Ramos (cell line): ENCODE data around the gene HSP90AB1.

Source experiments
- in situ Hi-C: fragments of 300-500 bp; cut with MboI; formaldehyde crosslinking; loops from one replicate; pipeline ENCODE4 v1.14.3; 2022; ENCODE audit warnings: low sequenced_read_pairs; ENCODE audit not compliant: unreplicated experiment

Gene HSP90AB1

DNA sequence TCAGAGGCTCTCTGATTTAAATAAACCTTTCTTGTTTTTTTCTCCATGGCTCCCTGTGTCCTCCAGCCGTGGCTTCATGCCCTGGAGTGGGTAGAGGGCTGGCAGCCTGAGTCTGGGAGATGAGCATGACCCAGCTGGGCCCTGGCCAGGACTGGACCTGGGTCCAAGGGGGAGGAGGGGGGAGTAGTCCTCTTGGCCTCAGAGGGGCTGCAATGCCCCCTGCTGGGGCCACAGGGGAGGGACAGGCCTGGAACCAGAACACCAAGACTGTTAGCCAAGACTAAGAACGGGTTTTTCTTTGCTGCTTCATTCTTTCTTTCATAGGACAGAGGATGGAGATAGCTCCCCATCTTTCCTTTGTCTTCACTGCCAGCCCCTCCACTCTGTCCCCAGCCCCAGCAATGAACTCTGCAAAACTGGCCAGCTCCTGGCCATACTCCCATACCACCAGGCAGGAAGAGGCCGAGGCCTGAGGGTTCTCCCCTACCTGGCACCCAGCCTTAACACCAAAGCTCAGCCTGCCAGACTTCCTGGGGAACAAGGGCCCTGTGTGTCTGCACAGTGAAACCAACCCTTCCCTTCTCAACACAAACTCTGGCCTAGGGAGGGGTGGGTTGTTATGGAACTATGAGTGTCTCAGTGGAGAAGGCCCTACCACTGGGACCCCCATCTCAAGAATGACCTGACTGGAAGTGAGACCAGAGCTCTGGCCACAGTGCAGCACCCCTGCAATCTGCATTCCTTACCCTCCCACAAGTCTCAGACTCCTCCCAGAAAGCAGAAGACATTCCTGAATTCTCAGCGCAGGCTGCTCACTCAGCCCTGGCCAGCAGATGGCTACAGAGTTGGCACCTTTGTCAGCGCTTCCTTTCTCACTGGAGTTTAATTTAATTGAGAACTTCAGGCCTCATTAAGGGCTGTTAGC is 12.5 kb upstream of the HSP90AB1 start:
- in situ Hi-C loops = no loop called here

DNA sequence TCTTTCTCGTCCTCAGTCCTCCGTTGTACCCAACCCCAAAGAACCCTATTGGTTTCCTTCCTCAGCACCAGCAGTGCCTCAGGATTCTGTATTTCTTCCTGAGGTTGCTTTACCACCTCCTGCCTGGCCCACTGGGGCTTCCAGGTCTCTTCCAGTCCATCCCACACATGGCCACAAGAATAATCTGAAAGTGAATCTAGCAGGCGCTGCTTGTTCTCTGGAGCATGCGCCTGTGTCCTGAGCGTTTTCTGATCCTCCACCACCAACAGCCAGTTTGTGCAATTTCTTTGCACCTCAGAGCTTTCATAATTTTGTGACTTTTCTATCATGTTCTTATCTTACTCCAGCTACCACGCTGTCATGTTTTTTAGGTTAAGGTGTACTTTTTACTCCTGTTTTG is 11.6 kb upstream of the HSP90AB1 start:
- in situ Hi-C loops = no loop called here

DNA sequence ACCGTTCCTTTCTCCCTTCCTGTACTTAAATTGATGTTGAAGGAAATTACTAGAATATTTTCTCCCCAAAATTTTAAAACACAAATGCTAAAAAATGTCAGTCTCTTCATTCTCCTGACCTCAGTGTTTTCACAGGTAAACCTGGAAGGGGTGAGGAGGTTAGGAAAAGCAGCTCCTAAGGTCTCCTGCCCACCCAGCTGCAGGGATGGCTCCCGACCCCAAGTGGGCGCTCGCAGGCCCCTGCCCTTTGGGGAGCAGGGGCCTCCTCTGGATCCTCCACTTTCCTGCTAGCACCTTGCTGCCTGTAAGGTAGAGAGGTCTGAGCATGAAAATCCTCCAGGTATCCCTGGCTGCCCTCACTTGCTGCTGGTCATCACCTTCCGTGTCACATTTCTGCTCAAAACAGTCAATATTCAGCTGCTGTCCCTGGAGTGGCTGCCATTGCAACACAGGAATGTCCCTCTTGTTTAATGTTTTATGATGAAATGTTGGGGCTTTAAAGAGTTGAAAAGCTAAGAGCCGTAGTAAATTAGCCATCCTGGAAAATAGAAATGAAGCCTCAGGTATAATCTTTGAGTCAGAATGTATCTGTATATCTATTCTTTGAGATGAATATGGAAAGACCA is 10.9 kb upstream of the HSP90AB1 start:
- in situ Hi-C loops = no loop called here

DNA sequence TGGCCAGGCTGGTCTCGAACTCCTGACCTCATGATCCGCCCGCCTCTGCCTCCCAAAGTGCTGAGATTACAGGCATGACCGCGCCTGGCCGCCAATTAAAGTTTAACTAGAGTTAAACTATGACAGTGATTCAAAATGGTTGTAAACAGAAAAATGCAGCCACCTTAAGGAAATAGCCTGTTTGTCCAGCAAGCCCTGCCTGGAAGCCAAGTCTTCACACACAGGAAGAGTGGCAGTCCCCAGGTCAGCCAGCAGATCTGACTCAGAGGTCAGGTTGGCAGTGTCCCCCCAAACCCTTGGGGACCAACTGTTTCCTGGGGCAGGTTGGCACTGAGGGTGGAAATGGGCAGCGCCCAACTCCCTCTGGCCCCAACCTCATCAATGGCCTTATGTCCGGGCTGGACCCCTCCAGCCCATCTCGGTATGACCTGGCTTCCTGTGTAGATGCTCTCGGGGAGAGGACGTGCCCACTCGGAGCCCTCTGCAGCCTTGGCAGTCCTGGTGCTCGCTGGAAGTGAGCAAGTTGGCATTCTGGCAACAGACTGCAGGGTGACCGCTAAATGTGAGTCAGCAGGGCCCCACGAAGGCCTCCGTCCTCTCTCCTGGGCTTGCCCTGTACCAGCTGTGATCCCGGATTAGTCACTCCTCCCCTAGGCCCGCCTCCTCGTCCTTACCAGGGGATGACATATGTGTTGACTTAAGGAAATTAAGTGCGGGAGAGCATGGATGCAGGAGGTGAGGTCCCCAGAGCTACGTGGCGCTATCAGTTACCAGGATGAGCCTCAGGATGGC is 9.7 kb upstream of the HSP90AB1 start:
- in situ Hi-C loops = no loop called here

DNA sequence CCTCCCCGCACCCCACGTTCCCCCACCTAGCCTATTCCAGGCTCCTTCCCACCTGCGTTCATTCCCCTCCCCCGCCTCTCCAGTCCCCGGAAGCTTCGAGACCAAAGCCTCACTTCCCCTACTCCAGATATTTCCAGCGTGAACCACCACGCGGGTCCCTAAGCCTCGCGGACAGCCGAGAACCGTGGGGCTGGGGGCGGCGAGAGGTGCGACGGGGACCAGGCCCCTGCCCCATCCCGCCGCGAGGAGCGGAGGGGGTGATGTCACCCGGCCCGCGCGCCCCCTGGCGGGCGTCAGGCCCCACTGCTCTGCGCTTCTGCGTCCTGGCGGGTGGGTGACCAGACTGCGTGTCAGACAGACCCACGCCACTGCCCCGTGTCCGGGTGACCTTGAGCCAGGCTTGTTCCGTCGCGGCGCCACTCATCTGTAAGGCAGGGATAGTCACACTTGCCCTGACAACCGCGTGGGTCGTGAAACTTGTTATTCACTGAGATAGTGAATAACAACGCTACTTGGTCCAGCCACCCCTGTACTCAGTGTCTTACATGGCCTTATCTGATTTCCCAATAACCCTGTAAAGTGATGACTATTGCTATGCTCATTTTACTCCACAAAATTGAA is 9.0 kb upstream of the HSP90AB1 start:
- in situ Hi-C loops = no loop called here

DNA sequence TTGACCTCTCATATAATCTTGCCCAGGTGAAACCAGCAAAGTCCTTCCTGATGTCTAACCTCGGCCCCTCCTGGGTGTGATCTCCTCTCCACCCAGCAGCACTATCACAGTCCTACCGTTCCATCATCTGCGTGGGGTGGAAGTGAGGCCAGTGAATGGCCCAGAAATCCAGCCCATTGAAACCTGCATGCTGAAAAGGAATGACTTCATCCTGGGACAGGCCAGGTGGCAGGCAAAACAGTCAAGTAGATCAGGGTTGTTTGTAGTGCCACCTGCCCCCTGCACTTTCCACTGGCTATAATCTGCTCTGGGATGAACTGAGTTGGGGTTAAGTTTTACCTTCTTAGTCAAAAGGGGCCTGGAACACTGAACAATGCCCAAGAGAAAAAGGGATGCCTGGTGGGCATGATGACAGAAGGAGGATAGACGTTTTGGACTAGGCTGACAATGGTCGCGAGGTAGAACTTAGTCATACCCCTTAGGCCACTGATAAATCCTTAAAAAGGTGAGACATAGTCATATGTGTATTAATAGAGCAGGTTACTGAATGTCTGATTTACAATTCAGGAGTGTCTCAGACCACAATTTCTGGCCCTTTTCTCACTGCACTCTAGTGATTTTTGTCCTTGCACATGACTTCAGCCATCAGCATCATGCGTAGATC is 8.1 kb upstream of the HSP90AB1 start:
- in situ Hi-C loops = no loop called here

DNA sequence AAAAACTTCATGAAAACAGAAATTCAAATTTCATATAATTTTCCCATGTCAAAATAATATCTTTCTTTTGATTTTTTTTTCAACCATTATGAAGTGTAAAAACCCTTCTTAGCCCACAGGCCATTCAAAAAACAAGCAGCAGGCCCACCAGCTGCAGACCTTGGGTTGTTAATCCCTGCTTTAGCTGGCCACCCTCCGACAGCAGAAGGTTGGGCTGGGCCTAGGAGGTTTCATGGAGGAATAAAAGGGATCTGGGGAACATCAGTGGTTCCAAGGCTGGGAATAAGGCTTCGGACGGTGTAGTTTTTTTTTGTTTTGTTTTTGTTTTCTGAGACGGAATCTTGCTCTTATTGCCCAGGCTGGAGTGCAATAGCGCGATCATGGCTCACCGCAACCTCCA is 3.6 kb upstream of the HSP90AB1 start:
- in situ Hi-C loops = no loop called here

DNA sequence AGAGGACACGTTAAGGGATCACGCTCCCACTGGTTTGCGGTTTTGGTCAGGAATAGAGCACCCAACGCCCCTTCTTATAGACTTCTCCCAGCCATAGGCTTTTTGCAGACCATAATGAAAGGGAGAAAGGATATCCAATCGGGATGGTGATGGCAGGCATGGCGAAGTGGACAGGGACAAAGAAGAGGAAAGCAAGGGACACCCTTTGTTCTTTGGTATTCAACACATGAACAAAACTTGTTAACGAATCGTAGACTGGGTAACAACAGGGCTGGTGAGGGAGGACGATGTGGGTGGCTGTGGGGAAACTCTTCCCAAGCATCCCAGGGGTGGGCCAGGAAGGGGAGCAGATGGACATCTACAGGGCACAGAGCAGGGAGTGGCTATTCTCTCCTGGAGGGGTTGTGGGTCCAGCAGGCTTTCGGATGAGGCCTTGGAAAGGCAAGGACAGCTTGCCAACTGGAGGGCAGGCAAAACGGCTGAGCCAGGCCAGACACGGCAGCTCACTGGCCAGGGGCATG is 1.4 kb upstream of the HSP90AB1 start:
- in situ Hi-C loops = loop anchor here (5.0 kb wide), 1 partner anchor 78 kb away; no protein-coding TSS in a partner anchor

DNA sequence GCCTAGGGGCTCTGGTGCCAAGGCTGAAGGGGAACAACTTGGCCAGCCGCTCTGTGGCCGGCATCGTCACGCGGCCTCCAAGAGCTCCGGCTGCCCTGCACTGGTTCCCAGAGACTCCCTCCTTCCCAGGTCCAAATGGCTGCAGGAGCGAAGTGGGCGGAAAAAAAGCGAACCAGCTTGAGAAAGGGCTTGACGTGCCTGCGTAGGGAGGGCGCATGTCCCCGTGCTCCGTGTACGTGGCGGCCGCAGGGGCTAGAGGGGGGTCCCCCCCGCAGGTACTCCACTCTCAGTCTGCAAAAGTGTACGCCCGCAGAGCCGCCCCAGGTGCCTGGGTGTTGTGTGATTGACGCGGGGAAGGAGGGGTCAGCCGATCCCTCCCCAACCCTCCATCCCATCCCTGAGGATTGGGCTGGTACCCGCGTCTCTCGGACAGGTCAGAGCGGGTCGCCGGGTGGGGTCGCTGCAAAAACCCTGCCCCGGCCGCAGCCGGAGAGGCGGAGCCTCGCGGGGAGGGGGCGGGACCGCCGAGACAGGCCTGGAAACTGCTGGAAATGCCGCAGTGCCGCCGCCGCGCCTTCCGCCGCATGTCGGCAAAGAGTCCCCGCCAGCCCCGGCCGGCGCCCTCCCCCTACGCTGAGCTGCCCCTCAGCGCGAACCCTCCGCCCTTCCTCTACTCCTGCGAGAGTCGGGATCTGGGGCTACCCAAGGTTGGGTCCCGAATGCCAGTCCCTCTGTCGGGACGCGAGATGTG is 814 bp upstream of the HSP90AB1 start:
- in situ Hi-C loops = loop anchor here (5.0 kb wide), 1 partner anchor 79 kb away; no protein-coding TSS in a partner anchor

DNA sequence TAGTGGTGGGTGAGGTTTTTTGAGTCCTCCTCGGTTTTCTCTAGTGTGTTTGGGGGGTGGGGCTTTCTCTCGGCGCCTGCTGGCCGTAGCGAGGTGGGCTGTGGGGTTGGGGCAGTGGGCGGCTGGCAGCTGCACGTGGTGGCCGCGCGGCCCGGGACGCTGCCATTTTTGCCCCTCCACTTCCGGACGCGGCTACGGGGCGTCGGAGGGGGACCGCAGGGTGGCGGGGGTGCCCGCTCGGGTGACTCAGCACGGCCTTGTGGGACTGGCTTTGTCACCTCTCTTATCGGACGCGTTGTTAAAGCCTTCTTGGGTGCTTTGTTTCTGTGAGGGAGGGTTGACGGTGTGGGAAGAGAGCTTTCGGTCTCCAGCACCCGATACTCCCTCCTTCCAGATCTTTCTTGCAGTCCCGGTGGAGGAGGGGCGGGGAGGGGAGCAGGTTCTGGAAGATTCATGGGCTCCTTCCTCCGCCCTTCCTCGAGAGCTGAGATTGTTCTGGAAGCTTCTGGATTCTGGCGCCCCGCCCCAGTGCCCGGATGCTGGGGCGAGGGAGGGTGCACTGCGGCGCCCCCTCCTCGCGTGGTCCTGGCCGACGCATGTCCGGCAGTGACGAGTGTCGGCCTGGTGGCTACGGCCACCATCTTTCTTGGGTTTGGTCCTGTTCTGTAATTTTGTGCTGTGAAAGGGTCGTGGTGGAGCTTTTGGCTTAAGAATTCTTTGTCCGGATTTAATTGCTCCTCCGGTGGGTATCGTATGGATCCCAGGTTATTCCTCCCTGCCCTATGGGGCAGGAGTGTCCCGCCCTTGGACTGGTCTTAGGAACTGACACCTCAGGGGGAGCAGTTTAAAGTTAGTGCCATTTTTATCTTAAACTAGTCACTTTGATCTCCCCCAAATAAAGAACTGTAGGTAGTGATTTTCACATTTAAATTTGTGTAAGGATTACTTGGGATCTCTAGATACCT is 719 bp downstream of the HSP90AB1 start:
- in situ Hi-C loops = loop anchor here (5.0 kb wide), 1 partner anchor 80 kb away; no protein-coding TSS in a partner anchor

DNA sequence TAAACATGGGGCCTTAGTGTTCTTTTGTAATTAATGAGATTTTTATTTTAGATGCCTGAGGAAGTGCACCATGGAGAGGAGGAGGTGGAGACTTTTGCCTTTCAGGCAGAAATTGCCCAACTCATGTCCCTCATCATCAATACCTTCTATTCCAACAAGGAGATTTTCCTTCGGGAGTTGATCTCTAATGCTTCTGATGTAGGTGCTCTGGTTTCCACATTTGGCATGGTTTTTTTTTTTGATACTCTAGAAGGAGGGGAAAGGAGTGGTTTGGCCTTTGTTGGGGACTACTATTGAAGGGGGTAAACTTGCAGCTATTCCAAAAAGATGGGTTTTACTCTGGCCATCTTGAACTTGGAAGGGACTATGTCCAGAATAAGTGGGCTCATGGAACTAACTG is 1.7 kb downstream of the HSP90AB1 start:
- in situ Hi-C loops = loop anchor here (5.0 kb wide), 1 partner anchor 81 kb away; no protein-coding TSS in a partner anchor

DNA sequence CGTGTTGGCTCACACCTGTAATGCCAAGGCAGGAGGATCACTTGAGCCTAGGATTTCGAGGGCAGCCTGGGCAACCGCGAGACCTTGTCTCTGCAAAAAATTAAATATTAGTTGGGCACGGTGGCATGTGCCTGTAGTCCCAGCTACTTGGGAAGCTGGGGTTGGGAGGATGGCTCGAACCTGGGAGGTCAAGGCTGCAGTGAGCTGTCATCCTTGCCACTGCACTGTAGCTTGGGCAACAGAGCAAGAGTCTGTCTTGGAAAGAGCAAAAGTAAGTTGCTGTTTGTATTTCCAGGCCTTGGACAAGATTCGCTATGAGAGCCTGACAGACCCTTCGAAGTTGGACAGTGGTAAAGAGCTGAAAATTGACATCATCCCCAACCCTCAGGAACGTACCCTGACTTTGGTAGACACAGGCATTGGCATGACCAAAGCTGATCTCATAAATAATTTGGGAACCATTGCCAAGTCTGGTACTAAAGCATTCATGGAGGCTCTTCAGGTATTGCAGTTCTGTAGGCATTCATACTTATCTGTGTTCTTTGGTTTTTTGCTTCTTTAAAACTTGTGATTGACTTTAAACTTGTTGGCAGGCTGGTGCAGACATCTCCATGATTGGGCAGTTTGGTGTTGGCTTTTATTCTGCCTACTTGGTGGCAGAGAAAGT is 2.3 kb downstream of the HSP90AB1 start:
- in situ Hi-C loops = loop anchor here (5.0 kb wide), 1 partner anchor 82 kb away; no protein-coding TSS in a partner anchor

DNA sequence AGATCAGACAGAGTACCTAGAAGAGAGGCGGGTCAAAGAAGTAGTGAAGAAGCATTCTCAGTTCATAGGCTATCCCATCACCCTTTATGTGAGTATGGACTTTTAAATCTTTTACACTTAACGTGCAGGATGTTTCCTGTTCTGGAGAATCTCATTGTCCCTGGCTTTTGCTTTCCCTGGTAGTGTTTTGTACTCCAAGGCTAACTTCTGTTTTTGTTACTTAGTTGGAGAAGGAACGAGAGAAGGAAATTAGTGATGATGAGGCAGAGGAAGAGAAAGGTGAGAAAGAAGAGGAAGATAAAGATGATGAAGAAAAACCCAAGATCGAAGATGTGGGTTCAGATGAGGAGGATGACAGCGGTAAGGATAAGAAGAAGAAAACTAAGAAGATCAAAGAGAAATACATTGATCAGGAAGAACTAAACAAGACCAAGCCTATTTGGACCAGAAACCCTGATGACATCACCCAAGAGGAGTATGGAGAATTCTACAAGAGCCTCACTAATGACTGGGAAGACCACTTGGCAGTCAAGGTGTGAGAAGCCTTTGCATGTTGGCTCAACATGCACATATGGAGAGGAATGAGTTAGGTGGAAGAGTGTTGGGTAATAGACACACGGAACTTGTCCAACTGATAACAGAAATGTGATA is 3.3 kb downstream of the HSP90AB1 start:
- in situ Hi-C loops = no loop called here

DNA sequence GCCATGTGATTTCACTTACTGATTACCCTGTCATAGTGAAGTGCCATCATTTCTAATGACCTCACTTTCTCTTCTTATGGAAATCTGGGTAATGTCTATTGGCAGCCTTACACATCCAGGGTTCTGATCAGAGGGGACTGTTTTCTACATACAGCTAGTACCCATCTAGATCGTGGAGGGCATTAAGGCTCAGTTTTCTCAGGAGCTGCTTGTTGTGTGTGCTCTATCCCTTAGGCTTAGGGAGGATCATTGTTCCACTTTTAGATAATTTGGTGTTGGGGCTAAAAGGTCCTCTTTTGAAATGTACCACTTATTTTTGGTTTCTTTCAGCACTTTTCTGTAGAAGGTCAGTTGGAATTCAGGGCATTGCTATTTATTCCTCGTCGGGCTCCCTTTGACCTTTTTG is 3.8 kb downstream of the HSP90AB1 start:
- in situ Hi-C loops = no loop called here

DNA sequence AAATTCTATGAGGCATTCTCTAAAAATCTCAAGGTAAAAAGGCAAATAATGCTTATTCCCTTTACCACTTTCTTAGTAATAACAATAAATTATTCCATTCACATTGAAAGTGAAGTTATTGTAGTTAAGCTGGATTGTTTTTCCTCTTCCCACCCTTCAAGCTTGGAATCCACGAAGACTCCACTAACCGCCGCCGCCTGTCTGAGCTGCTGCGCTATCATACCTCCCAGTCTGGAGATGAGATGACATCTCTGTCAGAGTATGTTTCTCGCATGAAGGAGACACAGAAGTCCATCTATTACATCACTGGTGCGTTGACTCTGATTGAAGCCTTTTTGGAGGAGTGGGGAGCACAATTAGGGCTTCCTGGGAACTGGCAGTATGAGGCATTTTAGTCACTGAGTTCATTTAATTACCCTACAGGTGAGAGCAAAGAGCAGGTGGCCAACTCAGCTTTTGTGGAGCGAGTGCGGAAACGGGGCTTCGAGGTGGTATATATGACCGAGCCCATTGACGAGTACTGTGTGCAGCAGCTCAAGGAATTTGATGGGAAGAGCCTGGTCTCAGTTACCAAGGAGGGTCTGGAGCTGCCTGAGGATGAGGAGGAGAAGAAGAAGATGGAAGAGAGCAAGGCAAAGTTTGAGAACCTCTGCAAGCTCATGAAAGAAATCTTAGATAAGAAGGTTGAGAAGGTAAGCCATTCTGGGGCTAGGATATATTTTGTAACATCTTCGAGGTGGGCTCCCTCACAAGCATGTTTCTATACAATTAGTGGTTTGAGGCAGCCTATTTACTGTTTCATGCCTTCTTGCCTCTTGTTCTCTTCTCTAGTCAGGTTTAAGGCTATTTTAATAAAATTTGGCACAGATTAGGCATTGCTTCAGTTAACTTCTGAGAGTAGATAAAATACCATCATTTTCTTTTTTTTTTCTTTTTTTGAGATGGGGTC is 4.9 kb downstream of the HSP90AB1 start:
- in situ Hi-C loops = no loop called here
